GM21576 (cell line): Measurements from ENCODE around the gene DUSP2.
A peak's percentile ranks its signal among the peaks of the same experiment; 100 is the strongest.
"Not testable (repeated sequence)": the region's sequence is repeated elsewhere in the genome, so short reads cannot be mapped to it uniquely, and the experiment has no call there.

Experiments
- ATAC-seq: cut with Tn5 transposase; IDR thresholded peaks from one replicate; pipeline ENCODE4 v1.9.1; 2021; ENCODE audit warnings: mild to moderate bottlenecking, moderate library complexity; ENCODE audit not compliant: unreplicated experiment

Gene DUSP2

DNA sequence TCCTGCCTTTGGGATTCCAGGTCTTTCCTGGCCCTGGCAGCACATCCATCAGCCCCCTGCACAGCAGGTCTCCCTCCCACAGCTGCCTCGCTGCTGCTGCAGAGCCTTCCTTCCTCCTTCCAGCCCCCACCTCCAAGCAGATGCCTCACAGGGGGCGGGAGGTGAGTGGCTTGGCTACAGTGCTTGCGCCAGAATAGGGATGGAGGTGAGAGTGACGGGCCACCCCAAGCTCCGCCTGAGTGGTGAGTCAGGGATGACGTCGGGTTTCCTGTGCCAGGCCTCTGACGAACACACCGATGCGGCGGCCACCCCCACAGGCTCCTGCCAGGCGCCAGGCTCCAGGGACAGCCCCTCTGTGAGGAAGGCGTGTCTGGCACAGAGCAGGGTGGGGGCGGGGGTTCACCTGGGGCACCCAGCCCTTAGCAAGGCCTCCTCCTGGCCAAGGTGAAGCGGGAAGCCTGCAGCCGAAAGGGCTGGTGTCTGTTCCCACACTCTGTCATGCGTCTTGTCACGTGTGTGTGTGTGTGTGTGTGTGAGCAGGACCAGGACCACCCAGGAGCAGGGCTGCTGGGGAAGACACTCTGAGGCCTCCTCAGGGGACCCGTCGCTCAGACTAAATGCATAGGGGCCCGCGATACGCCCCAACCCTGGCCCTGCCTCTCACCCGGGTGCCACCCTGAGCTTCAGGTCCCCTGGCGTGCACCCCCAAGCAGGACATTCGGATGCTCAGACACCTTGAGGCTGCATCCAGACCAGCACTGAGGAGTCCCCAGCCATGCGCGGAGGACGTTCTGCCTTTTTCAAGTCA is 3.4 kb upstream of the DUSP2 start:
- peak; percentile 52 for ATAC-seq

DNA sequence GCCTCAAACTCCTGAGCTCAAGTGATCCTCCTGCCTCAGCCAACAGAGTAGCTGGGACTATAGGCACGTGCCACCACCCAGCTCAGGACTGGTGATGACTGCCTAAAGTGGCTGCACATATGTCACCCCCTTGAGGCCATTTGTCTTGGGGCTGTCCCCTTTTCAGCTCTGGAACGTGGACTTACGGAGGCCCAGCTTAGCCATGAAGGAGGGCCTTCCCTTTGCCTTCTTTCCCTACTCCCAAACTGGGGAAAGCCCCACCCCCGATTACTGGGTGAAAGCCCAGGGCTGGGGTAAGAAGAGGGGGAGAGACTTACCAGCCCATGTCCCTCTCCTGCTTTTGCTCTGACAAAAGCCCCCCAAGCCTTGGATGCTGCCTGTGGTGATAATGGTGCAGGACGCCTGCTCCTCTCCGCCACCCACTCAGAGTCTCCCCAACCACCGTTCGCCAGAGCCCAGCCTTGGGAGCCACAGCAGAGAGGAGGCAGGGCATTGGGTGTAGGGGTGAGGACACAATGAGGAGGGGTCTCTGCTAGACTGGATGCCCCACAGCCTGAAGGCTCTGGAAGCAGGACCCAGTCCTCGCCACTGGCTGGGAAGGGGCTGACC is 2.5 kb upstream of the DUSP2 start:
- ATAC-seq = no peak

DNA sequence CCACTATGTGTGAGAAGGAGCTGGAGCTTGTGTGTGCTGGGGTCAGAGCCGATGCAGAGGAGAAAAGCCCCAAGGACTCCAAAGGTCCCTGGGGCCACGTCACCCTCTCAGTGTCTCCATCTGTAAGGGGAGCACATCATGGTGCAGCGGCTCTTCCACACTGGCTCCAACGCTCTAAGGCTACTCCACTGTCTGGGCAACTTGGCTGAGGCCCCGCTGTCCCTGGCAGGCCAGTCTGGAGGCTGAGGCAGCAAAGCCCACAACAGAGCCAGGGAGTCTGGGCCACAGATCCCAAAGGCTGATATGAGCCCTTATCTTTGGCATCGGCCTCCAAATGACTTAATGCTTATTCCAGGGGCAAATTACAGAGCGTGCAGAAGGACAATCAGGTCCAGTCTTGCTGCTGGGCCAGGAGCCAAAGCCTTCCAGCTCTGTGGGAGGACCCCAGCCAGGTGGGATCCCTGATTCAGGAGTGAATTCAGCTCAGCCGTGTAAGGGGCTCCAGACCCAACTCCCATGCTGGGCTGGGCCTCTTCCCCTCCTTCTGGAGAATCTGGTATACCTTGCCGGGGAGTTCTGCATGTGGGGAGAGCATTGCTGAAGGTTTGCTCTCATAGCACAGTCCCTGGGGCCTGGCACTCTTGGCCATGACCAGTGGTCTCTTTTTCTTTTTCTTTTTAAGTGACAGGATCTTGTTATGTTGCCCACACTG is 1.8 kb upstream of the DUSP2 start:
- ATAC-seq = no peak

DNA sequence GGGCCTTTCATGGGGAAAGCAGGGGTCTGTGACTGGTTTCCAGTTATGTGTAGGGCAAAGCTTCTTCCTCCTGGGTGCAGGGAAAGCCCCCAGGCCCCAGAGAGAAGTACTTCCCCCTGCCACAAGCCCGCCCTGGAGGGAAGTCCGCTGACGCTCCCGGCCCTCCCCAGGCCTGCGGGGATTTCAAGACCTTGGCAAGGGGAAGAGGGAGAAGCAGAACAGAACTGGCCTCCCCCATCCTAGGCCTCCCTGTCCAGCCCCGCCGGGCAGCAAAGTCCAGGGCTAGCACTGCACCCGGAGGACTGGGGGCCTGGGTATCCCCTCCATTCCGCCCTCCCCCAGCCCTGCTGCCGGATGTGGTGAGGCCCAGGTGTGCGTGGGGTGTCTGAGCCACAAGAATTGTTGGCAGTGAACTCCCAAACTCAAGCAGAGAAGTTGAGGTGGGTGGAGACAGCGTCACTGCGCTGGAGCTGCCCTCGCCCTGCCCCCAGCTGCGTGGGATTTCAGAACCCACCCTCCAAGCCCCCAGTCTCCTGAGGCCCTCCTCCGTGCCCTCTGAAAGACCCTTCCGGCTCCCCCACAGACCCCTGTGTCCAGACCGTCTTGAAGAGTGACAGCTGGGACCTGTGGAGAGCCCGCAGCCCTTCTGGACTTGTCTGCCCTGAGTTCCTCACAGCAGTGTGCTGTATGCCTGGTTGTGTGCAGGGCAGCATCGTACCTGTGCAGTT is 1.1 kb upstream of the DUSP2 start:
- ATAC-seq = peak; percentile 28

GRCh38 chr2:96145848-96146152 is 560 bp upstream of the DUSP2 start:
- no peak for ATAC-seq

GRCh38 chr2:96144481-96145035 is 682 bp downstream of the DUSP2 start:
- no peak for ATAC-seq

GRCh38 chr2:96143848-96144480 is 1.3 kb downstream of the DUSP2 start:
- no peak for ATAC-seq

GRCh38 chr2:96143231-96143847 is 1.9 kb downstream of the DUSP2 start:
- ATAC-seq = no peak

GRCh38 chr2:96142217-96143113 is 2.8 kb downstream of the DUSP2 start:
- no peak for ATAC-seq

- ATAC-seq = not testable (repeated sequence)
Measured at GRCh38 chr2:96141624-96141967, 3.6 kb downstream of the DUSP2 start.

- ATAC-seq = no peak
Measured at GRCh38 chr2:96140941-96141623, 4.2 kb downstream of the DUSP2 start.

GRCh38 chr2:96139181-96139758 is 6.0 kb downstream of the DUSP2 start:
- ATAC-seq = no peak

- ATAC-seq = no peak
Measured at GRCh38 chr2:96138179-96139145, 6.8 kb downstream of the DUSP2 start, which contains the start of gene ASTL. ASTL (minus strand) TSS chr2:96138502; CDS start chr2:96138436, 66 bp downstream.

GRCh38 chr2:96137321-96138178 is 7.7 kb downstream of the DUSP2 start:
- no peak for ATAC-seq

GRCh38 chr2:96136129-96136720 is 9.0 kb downstream of the DUSP2 start:
- no peak for ATAC-seq

- ATAC-seq = no peak
Measured at GRCh38 chr2:96135621-96136020, 9.6 kb downstream of the DUSP2 start.
